GM23338 (cell line): Measurements from ENCODE around the gene HIF3A. TPM values are rescaled to one million over a fixed set of nuclear protein-coding genes. Genes with fewer than 3 reads are reported as not detected.

Experiments
- ATAC-seq: fragments of 200-7000 bp; cut with Tn5 transposase; 3 replicates; pipeline ENCODE4 v1.9.1; 2020
- DNase-seq: peaks from one replicate; pipeline ENCODE4 v3.0.0-alpha.2; 2015; ENCODE audit warnings: low spot score
- H2AFZ ChIP-seq: fragments of 200-600 bp; sonication (generic); 2 replicates; pipeline ENCODE4 v1.8.0; 2016; ENCODE audit warnings: antibody characterized with exemption, mild to moderate bottlenecking, moderate library complexity
- H3F3A ChIP-seq: fragments of 200-600 bp; sonication (generic); replicated peaks from 2 replicates; pipeline ENCODE4 v1.8.0; 2017; ENCODE audit warnings: antibody characterized with exemption, mixed run types, low read depth
- H3K27ac ChIP-seq: fragments of 200-600 bp; sonication (generic); 2 replicates; pipeline ENCODE4 v1.6.1; 2016; ENCODE audit warnings: low read depth
- H3K27me3 ChIP-seq: fragments of 200-600 bp; sonication (generic); 2 replicates; pipeline ENCODE4 v1.8.0; 2016; ENCODE audit warnings: mild to moderate bottlenecking, mixed run types, moderate library complexity; ENCODE audit not compliant: insufficient read depth
- H3K36me3 ChIP-seq: fragments of 200-600 bp; sonication (generic); 2 replicates; pipeline ENCODE4 v1.8.0; 2016; ENCODE audit warnings: mild to moderate bottlenecking; ENCODE audit not compliant: insufficient read depth
- H3K4me1 ChIP-seq: fragments of 200-600 bp; sonication (generic); 2 replicates; pipeline ENCODE4 v1.8.0; 2016; ENCODE audit warnings: mild to moderate bottlenecking, moderate library complexity; ENCODE audit not compliant: insufficient read depth
- H3K4me2 ChIP-seq: fragments of 200-600 bp; sonication (generic); 2 replicates; pipeline ENCODE4 v1.7.1; 2017; ENCODE audit warnings: mixed run types
- H3K4me3 ChIP-seq: fragments of 200-600 bp; sonication (generic); 2 replicates; pipeline ENCODE4 v1.6.1; 2016; ENCODE audit warnings: mixed run types
- H3K79me2 ChIP-seq: fragments of 200-600 bp; sonication (generic); replicated peaks from 2 replicates; pipeline ENCODE4 v1.8.0; 2017; ENCODE audit warnings: mild to moderate bottlenecking; ENCODE audit not compliant: insufficient read depth
- H3K9me2 ChIP-seq: fragments of 200-600 bp; sonication (generic); 2 replicates; pipeline ENCODE4 v1.8.0; 2017; ENCODE audit not compliant: insufficient read depth
- H4K20me1 ChIP-seq: fragments of 200-600 bp; sonication (generic); replicated peaks from 2 replicates; pipeline ENCODE4 v1.8.0; 2017; ENCODE audit warnings: mild to moderate bottlenecking; ENCODE audit not compliant: insufficient read depth
- H3K27ac Mint-ChIP-seq: 2 replicates; pipeline ENCODE4 v1.8.0; 2020; ENCODE audit warnings: inconsistent platforms, mild to moderate bottlenecking, moderate library complexity, mixed read lengths
- H3K27me3 Mint-ChIP-seq: 3 replicates; pipeline ENCODE4 v1.8.0; 2022; ENCODE audit warnings: low read depth, mild to moderate bottlenecking, moderate library complexity, mixed read lengths, inconsistent platforms; ENCODE audit not compliant: insufficient read depth, poor library complexity
- H3K36me3 Mint-ChIP-seq: 3 replicates; pipeline ENCODE4 v1.8.0; 2021; ENCODE audit warnings: low read depth, mild to moderate bottlenecking, inconsistent platforms, moderate library complexity, mixed read lengths
- H3K4me1 Mint-ChIP-seq: 3 replicates; pipeline ENCODE4 v1.8.0; 2020; ENCODE audit warnings: mild to moderate bottlenecking, inconsistent platforms, mixed read lengths
- H3K4me3 Mint-ChIP-seq: 3 replicates; pipeline ENCODE4 v1.8.0; 2021; ENCODE audit warnings: moderate library complexity, mild to moderate bottlenecking, inconsistent platforms, mixed read lengths
- H3K9me3 Mint-ChIP-seq: 3 replicates; pipeline ENCODE4 v1.8.0; 2020; ENCODE audit warnings: moderate library complexity, mild to moderate bottlenecking, inconsistent platforms, mixed read lengths
- EZH2 ChIP-seq: fragments of 200-600 bp; sonication (generic); IDR thresholded peaks from one replicate; pipeline ENCODE4 v1.8.0; 2017; ENCODE audit warnings: antibody characterized with exemption, mild to moderate bottlenecking, low read depth; ENCODE audit not compliant: unreplicated experiment
- EZH2phosphoT487 ChIP-seq: fragments of 200-600 bp; sonication (generic); IDR thresholded peaks from one replicate; pipeline ENCODE4 v1.8.1; 2018; ENCODE audit warnings: antibody characterized with exemption; ENCODE audit not compliant: unreplicated experiment
- JUNB ChIP-seq: IDR thresholded peaks from one replicate; pipeline ENCODE4 v1.6.1; 2016; ENCODE audit warnings: antibody characterized with exemption; ENCODE audit not compliant: unreplicated experiment
- POLR2AphosphoS5 ChIP-seq: IDR thresholded peaks from 2 replicates; pipeline ENCODE4 v1.6.1; 2016; ENCODE audit warnings: antibody characterized with exemption, low read depth
- REST ChIP-seq: IDR thresholded peaks from one replicate; pipeline ENCODE4 v1.6.1; 2018; ENCODE audit warnings: antibody characterized with exemption; ENCODE audit not compliant: unreplicated experiment
- STAT1 ChIP-seq: IDR thresholded peaks from one replicate; pipeline ENCODE4 v1.6.1; 2016; ENCODE audit warnings: antibody characterized with exemption; ENCODE audit not compliant: unreplicated experiment
- ZNF331 ChIP-seq: fragments of 250-450 bp; sonication (Bioruptor Pico); IDR thresholded peaks from 2 replicates; pipeline ENCODE4 v1.5.0; 2020; ENCODE audit warnings: low read depth, mild to moderate bottlenecking, moderate library complexity
- polyA plus RNA-seq: library from polyadenylated mRNA; unstranded; fragments of >200 nt; fragmentation: Nextera tagmentation; extraction: Ambion mirVana; gene quantifications from 2 replicates; pipeline ENCODE4 v1.2.1, GENCODE V29; 2016
- total RNA-seq: library from RNA; depleted of rRNA; stranded (reverse); fragments of >200 nt; shearing (Covaris generic); gene quantifications from 2 replicates; pipeline ENCODE4 v1.2.3, GENCODE V29; 2014
- TF ChIP-seq, protein P1 (sequence below), 2 experiments: fragments of 200-600 bp in 1 of 2; sonication (generic) in 1 of 2; conservative IDR thresholded peaks; 2 replicates each; pipeline versions ENCODE4 v1.5.1 to v1.6.1; 2016 to 2017; ENCODE audit warnings: antibody characterized with exemption in 2 of 2, low read depth in 2 of 2, mild to moderate bottlenecking in 2 of 2, moderate library complexity in 1 of 2
- TF ChIP-seq, protein P2 (sequence below): IDR thresholded peaks from 2 replicates; pipeline ENCODE4 v1.6.1; 2016; ENCODE audit warnings: antibody characterized with exemption

The HIF3A gene
- total and polyA plus RNA-seq, 2 experiments from 2014 or later: 20.4 to 70.5 TPM

- TF ChIP-seq REST (no peak), JUNB (no peak)
Observed at GRCh38 chr19:46291829-46292228, 5.0 kb upstream of the HIF3A start (continued).

GRCh38 chr19:46294494-46294893 lies 2.3 kb upstream of the HIF3A start:
- 0 out of 3 replicates have a peak, but pooled peaks cover 4% of the 10 kb centered on the region for H3K9me3 Mint-ChIP-seq
- H2AFZ ChIP-seq: no peak overlapping the region
- ATAC-seq (no peak), DNase-seq (no peak)
- peaks cover 14% of the 10 kb centered on the region; the same call in 1 of the 3 replicates for H3K4me1 Mint-ChIP-seq
- H3K27me3 Mint-ChIP-seq: peaks cover 8% of the 10 kb centered on the region
- no peaks in the 10 kb centered on the region for H3K36me3 Mint-ChIP-seq
- peaks cover 6% of the 10 kb centered on the region; the same call in 1 of the 2 replicates for H3K79me2 ChIP-seq
- no peak overlapping the region; the same call in 2 of the 3 replicates for H3K4me3 Mint-ChIP-seq
- H3K4me3 ChIP-seq: no peak overlapping the region
- H3K27ac Mint-ChIP-seq: no peak overlapping the region
- TF ChIP-seq, protein P1, sequence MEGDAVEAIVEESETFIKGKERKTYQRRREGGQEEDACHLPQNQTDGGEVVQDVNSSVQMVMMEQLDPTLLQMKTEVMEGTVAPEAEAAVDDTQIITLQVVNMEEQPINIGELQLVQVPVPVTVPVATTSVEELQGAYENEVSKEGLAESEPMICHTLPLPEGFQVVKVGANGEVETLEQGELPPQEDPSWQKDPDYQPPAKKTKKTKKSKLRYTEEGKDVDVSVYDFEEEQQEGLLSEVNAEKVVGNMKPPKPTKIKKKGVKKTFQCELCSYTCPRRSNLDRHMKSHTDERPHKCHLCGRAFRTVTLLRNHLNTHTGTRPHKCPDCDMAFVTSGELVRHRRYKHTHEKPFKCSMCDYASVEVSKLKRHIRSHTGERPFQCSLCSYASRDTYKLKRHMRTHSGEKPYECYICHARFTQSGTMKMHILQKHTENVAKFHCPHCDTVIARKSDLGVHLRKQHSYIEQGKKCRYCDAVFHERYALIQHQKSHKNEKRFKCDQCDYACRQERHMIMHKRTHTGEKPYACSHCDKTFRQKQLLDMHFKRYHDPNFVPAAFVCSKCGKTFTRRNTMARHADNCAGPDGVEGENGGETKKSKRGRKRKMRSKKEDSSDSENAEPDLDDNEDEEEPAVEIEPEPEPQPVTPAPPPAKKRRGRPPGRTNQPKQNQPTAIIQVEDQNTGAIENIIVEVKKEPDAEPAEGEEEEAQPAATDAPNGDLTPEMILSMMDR (conservative IDR thresholded peaks at IDR 0.05; ENCODE audit: low read depth in 2 of 2): no peak
- TF ChIP-seq STAT1 (no peak), POLR2AphosphoS5 (no peak), REST (no peak), EZH2phosphoT487 (no peak), EZH2 (no peak), ZNF331 (CRISPR knock-in tag) (no peak), JUNB (no peak)
- TF ChIP-seq, protein P2, sequence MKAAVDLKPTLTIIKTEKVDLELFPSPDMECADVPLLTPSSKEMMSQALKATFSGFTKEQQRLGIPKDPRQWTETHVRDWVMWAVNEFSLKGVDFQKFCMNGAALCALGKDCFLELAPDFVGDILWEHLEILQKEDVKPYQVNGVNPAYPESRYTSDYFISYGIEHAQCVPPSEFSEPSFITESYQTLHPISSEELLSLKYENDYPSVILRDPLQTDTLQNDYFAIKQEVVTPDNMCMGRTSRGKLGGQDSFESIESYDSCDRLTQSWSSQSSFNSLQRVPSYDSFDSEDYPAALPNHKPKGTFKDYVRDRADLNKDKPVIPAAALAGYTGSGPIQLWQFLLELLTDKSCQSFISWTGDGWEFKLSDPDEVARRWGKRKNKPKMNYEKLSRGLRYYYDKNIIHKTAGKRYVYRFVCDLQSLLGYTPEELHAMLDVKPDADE: no peak
- H3K4me2 ChIP-seq: no peak overlapping the region
- H3K9me2 ChIP-seq: peaks cover 9% of the 10 kb centered on the region; the same call in 1 of the 2 replicates
- H3K4me1 ChIP-seq: peaks cover 21% of the 10 kb centered on the region
- no peaks in the 10 kb centered on the region for H3K36me3 ChIP-seq
- H3K27ac ChIP-seq: no peak overlapping the region
- no peaks in the 10 kb centered on the region for H3F3A ChIP-seq
- H3K27me3 ChIP-seq: no peaks in the 10 kb centered on the region
- H4K20me1 ChIP-seq: no peaks in the 10 kb centered on the region
